ENCODE data around the gene PIK3R5. TPM values are rescaled to one million over a fixed set of nuclear protein-coding genes. Genes with fewer than 3 reads are reported as not detected.

Gene PIK3R5
- total RNA-seq, 1 donor from 2014 or later = 44.0 TPM

- intact Hi-C loops (cut with DNase I) = no loop called here
- H3K4me1 ChIP-seq = no peaks in the 10 kb centered on the region
- no peaks in the 10 kb centered on the region for H3K27me3 ChIP-seq (ENCODE audit: low read depth)
- no peaks in the 10 kb centered on the region for H3K9me3 ChIP-seq
- no peak for TF ChIP-seq CTCF (IDR thresholded peaks at IDR 0.05)
- DNase-seq = no peak
- no peaks in the 10 kb centered on the region for H3K36me3 ChIP-seq
- H3K4me3 ChIP-seq = no peak overlapping the region
- no peak overlapping the region for H3K27ac ChIP-seq
- ATAC-seq = no peak
These were observed 121.0 kb downstream of the PIK3R5 start for GRCh38 chr17:8844229-8845218.

DNA sequence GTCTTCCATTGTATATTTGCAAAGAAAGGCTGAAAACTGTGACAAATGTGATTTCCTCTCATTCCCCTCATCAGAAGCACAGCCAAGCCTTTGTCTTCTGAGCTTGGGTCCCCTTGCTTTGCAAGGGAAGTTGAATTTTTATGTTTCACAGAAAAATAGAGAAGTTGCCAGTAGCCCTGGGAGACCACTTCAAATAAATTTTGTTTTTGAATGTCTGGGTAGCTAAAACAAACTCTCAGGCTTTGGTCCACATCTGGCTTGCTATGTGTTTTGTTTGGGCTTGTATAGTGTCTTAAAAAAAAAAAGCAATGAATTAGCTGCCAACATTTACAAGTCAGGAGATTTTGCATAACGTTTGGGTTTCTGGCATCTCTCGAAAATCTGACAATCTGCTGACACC is 122.2 kb downstream of the PIK3R5 start:
- no peak overlapping the region for H3K4me3 ChIP-seq
- intact Hi-C loops (cut with DNase I) = no loop called here
- H3K9me3 ChIP-seq = no peaks in the 10 kb centered on the region
- H3K27me3 ChIP-seq (ENCODE audit: low read depth) = no peaks in the 10 kb centered on the region
- ATAC-seq = no peak
- no peaks in the 10 kb centered on the region for H3K4me1 ChIP-seq
- no peaks in the 10 kb centered on the region for H3K36me3 ChIP-seq
- no peak overlapping the region for H3K27ac ChIP-seq
- TF ChIP-seq CTCF (IDR thresholded peaks at IDR 0.05) = no peak
- DNase-seq = no peak

DNA sequence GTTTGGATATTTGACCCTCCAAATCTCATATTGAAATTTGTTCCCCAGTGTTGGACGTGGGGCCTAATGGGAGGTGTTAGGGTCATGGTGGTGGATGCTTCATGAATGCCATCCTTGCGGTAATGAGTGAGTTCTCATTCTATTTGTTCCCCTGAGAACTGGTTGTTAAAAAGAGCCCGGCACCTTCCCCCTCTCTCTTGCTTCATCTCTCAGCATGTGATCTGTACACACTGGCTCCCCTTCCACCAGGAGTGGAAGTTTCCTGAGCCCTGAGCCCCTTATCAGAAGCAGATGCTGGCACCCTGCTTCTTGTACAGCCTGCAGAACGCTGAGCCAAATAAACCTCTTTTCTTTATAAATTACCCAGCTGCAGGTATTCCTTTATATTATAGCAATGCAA is 123.7 kb downstream of the PIK3R5 start:
- ATAC-seq = no peak
- intact Hi-C loops (cut with DNase I) = no loop called here
- no peak for DNase-seq
- Histone ChIP-seq H3K4me3 (no peak overlapping the region), H3K4me1 (no peaks in the 10 kb centered on the region), H3K27ac (no peak overlapping the region), H3K36me3 (no peaks in the 10 kb centered on the region), H3K27me3 (ENCODE audit: low read depth) (peaks cover 8% of the 10 kb centered on the region), H3K9me3 (no peaks in the 10 kb centered on the region)
- TF ChIP-seq CTCF (IDR thresholded peaks at IDR 0.05) = no peak

GRCh38 chr17:8839410-8839935 is 126.0 kb downstream of the PIK3R5 start:
- no peak overlapping the region for H3K27ac ChIP-seq
- no peaks in the 10 kb centered on the region for H3K4me1 ChIP-seq
- intact Hi-C loops (cut with DNase I) = no loop called here
- DNase-seq = no peak
- H3K27me3 ChIP-seq (ENCODE audit: low read depth) = peaks cover 20% of the 10 kb centered on the region
- H3K9me3 ChIP-seq = no peaks in the 10 kb centered on the region
- ATAC-seq = no peak
- H3K4me3 ChIP-seq = no peak overlapping the region
- no peak for TF ChIP-seq CTCF (IDR thresholded peaks at IDR 0.05)
- H3K36me3 ChIP-seq = no peaks in the 10 kb centered on the region

DNA sequence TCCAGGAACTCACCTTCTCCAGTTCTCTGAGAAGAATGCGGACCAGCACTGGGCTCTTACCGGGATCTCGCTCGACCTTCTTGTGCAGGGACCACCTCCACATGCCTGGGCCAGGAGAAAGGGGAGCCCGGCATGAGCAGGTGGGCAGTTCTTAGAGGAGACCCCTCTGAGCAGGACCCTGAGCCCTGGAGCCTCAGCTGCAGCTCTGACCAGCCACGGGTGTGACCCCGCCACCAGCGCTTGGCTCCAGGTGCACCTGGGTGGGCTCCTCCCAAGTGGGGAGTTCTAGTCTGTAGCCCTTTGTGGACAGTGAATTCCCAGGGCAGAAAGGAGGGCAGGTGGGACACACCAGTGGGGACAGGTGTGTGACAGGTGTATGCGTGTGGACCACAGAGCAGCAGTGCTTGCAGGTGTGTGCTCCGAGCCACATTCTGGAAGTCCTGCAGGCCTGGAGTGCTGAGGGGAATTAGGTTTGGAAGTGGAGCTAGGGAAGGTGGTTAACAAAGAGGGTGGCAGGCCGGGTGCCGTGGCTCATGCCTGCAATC is 126.9 kb downstream of the PIK3R5 start:
- Histone ChIP-seq H3K9me3 (no peaks in the 10 kb centered on the region), H3K4me3 (no peak overlapping the region), H3K4me1 (no peaks in the 10 kb centered on the region), H3K36me3 (no peaks in the 10 kb centered on the region), H3K27me3 (ENCODE audit: low read depth) (peaks cover 23% of the 10 kb centered on the region), H3K27ac (no peak overlapping the region)
- intact Hi-C loops (cut with DNase I) = no loop called here
- TF ChIP-seq CTCF (IDR thresholded peaks at IDR 0.05) = no peak
- DNase-seq (no peak), ATAC-seq (peak in 1 of 2 donors; percentile 32)
